ENCODE data around the gene SYPL2. TPM values are rescaled to one million over a fixed set of nuclear protein-coding genes. Genes with fewer than 3 reads are reported as not detected.

Gene SYPL2
- total RNA-seq, 1 donor: not detected

DNA sequence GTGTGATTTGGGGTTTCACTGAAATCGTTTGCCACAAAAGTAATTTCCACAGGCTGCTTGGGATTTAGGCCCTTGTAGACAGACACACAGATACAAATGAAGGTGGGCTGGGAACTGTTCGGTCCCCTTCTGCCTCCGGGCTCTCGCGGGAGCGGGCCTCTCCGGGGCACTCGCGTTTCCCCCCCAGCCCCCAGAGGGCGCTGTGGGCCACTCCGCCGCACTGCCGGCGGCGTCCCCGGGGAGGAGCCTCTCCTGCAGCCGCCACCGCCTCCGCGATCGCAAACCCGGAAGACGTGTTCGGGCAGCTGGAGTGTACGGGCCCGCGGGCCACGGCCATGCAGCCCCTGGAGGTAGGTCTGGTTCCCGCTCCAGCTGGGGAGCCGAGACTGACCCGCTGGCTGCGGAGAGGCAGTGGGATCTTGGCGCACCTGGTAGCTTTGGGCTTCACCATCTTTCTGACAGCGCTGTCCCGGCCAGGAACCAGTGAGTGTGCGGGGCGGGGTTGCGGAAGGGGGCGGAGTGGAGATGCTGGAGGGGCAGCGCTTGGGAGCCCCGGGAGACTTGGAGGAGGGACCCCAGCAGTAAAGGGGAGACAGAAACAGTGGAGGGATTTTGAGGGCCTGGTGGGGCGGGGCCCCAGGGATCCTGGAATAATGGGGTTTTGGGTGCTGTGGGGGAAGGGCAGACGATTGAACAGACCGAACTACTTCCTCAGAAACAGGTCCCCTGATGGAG, 27.6 kb downstream of the SYPL2 start, which contains the start of gene CYB561D1:
TSS of gene CYB561D1 (plus strand) at position 290 of the 735 bp plus-strand sequence. CDS start at position 336, 46 bp downstream.
- Histone ChIP-seq H3K9me3 (ENCODE audit: low read depth, low read length) (no peaks in the 10 kb centered on the region), H3K4me3 (ENCODE audit: low read length) (peak within 1 kb of the TSS; percentile 90), H3K27me3 (ENCODE audit: insufficient read depth, low read length) (no peaks in the 10 kb centered on the region), H3K4me1 (ENCODE audit: insufficient read depth, low read length) (peaks cover 50% of the 10 kb centered on the region)

DNA sequence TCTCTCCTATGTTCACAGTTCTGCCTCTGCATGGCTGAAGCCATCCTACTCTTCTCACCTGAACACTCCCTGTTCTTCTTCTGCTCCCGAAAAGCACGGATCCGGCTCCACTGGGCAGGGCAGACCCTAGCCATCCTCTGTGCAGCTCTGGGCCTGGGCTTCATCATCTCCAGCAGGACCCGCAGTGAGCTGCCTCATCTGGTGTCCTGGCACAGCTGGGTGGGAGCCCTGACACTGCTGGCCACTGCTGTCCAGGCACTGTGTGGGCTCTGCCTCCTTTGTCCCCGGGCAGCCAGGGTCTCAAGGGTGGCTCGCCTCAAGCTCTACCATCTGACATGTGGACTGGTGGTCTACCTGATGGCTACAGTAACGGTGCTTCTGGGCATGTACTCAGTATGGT, 29.4 kb downstream of the SYPL2 start:
- Histone ChIP-seq H3K27me3 (ENCODE audit: insufficient read depth, low read length) (no peaks in the 10 kb centered on the region), H3K9me3 (ENCODE audit: low read depth, low read length) (no peaks in the 10 kb centered on the region), H3K4me3 (ENCODE audit: low read length) (no peak overlapping the region), H3K4me1 (ENCODE audit: insufficient read depth, low read length) (peaks cover 68% of the 10 kb centered on the region)

DNA sequence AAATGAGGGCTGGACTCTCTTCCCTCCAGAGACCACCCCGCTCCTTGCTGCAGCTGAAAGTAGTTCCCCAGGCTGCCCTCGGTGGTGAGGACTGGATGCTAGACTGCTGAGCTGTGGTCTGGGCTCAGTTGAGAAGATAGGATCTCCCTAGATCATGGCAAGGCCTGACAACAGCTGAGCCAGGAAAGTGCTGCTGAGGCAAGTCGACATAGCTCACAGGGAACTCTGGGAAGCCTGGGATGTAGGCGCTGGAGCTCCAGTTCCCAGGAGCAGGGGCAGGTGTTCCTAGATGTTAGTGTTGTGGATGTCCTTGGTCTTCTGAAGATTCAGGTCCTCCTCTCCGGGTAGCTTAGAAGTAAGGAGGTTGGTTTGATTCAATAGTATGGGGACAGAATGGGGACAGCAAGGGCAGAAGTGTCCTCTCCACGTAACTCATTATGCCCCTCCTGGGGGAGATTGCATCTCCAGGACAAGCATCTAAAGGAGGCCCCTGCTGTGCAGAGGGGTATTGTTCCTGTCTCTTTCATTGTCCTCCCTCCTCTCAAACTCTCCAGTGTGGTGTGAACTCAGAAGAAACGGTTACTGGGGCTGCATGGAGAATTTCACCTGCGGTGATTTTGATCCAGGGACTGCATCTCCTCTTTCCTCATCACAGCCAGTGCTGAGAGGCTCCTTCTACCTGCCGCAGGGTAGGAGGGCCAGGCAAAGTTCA, 31.3 kb downstream of the SYPL2 start:
- no peaks in the 10 kb centered on the region for H3K9me3 ChIP-seq (ENCODE audit: low read depth, low read length)
- H3K4me3 ChIP-seq (ENCODE audit: low read length): no peak overlapping the region
- H3K27me3 ChIP-seq (ENCODE audit: insufficient read depth, low read length): no peaks in the 10 kb centered on the region
- peaks cover 83% of the 10 kb centered on the region for H3K4me1 ChIP-seq (ENCODE audit: insufficient read depth, low read length)

DNA sequence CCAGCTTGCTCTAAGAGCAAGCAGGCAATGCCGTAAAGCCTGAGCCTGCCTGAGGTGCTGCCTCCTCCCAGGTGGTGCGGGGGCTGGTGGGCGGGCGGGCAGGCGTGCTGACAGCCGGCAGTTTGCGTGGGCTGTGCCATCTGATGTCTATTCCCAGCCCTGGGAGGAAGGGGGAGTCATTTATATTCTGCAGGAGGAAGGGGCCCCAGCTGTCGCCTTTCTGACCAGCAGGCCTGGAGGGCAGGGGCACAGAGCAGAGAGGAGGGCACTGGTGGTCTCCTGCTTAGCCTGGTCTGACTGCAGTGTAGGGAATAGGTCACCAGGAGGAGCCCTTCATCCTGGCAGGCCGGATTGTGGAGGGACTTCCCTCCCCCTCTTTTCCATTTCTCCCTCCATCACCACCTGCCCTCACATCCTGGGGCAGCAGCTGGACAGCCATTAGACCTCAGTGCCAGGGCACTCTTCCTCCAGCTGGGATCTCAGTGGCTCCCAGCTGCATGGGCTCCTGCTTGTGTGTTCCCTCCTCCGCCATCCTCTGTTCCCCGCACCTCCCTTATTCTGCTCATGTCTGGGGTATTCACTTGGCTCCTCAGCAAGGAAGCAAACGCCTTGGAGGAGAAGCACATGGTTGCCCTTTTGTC, 31.9 kb downstream of the SYPL2 start:
- no peak overlapping the region for H3K4me3 ChIP-seq (ENCODE audit: low read length)
- no peaks in the 10 kb centered on the region for H3K27me3 ChIP-seq (ENCODE audit: insufficient read depth, low read length)
- H3K9me3 ChIP-seq (ENCODE audit: low read depth, low read length): no peaks in the 10 kb centered on the region
- H3K4me1 ChIP-seq (ENCODE audit: insufficient read depth, low read length): peaks cover 82% of the 10 kb centered on the region

DNA sequence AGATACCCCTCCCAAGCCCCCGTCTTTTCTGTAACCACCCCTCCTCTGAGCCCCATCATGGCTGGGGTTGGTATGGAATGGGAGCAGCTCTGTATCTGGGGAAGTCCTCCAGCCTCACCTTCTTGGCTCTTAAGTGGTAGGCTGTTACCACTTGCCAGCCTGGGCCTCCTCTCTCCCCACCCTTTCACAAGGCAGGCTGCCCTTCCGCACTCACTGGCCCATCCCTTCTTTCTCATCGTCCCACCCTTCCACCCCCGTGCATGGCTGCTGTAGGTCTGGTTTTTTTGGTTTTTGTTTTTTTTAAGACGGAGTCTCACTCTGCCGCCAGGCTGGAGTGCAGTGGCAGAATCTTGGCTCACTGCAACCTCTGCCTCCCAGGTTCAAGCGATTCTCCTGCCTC, 32.7 kb downstream of the SYPL2 start:
- Histone ChIP-seq H3K4me3 (ENCODE audit: low read length) (no peak overlapping the region), H3K27me3 (ENCODE audit: insufficient read depth, low read length) (no peaks in the 10 kb centered on the region), H3K9me3 (ENCODE audit: low read depth, low read length) (no peaks in the 10 kb centered on the region), H3K4me1 (ENCODE audit: insufficient read depth, low read length) (peaks cover 82% of the 10 kb centered on the region)

DNA sequence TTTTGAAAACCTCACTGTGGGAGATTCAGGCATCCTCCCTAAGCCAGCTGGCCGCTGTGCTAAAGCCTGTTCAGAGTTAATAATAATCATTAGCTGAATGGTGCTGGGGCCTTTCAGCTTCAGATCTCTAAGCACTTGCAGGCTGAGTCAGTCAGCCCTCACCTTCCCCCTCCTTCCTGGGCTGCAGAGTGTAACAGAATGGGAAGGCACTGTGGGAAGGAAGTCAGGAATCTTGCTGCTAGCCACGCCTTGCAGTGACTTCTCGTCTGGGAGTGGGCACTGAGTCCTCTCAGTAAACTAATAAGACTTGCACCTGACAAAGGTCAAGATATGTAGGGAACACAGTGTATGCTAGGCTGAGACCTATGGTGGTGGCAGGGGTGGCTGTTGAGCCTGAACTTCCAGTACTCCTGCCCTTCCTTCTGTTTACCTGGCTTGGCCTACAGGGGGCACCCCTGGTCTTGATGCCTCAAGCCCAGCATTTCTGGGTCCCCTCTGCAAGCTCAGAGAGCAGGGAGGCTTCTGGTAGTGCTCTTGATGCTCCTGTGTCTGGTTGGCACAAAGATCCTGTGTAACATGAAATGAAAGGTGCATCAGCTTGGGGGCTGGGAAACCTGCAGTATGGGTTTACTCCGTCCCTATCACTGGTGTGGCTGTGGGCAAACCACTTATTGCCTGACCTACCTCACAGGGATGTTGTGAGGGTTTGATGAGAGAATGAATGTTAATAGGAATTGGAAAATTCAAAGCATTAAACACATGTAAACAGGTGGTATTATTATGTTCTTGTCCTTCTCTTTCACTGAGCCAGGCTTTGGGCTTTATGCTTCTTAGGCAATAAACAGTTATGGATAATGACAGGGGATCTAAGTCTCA, 33.6 kb downstream of the SYPL2 start:
- Histone ChIP-seq H3K4me1 (ENCODE audit: insufficient read depth, low read length) (peaks cover 79% of the 10 kb centered on the region), H3K4me3 (ENCODE audit: low read length) (no peak overlapping the region), H3K27me3 (ENCODE audit: insufficient read depth, low read length) (no peaks in the 10 kb centered on the region), H3K9me3 (ENCODE audit: low read depth, low read length) (no peaks in the 10 kb centered on the region)

DNA sequence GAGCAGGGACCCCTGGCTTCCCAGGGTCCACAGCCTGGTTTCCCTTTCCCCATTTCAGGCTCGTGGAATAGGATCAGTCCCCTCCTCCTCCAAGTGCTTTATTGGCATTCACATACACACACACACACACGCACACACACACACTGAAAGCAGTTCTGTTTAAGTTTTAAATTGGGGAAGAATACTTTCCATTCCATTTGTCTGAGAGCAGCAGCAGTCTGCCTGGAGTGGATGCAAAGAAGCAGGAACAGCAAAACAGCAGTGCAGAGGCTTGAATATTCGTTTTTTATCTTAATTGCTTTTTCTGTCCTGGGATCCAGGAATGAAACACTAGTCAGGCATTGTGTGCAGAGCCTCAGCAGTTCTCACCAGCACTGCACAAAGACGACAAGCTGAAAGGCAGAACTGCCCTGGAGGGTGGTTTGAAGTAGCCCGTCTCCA, 34.6 kb downstream of the SYPL2 start:
- H3K4me1 ChIP-seq (ENCODE audit: insufficient read depth, low read length): peaks cover 70% of the 10 kb centered on the region
- no peaks in the 10 kb centered on the region for H3K27me3 ChIP-seq (ENCODE audit: insufficient read depth, low read length)
- H3K9me3 ChIP-seq (ENCODE audit: low read depth, low read length): no peaks in the 10 kb centered on the region
- no peak overlapping the region for H3K4me3 ChIP-seq (ENCODE audit: low read length)

DNA sequence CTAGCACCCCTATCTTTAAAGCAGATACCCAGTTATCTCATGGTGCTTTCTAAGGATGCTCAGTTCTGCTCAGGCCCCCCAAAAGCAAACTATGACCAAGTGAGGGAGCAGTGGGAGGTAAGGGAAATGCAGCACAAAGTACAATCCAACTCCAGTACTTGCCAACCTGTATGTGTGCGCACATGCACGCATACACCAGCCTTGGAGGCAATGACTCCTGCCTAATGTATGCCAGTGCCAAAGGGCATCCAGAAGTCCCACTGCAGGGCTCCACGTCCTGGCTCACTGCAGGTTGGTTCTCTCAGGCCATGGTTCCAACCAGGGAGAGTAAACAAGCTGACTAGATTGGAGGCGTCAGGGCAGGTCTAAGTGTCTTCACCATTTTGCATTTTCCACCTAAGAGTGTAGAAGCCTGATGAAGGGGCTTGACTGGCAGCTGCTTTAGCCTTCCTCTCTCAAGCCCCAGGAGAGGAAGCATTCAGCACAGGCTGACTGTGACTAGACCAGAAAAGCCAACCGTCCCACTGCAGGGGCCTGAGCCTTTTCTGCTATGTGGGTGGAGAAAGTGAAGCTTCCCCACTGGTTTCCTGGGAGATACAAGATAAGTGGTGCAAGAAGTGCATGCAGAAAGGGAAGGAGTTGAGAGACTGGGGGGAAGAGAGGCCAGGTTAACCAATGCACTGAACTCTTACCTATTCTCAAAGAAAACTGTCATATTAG, 35.5 kb downstream of the SYPL2 start:
- peaks cover 64% of the 10 kb centered on the region for H3K4me1 ChIP-seq (ENCODE audit: insufficient read depth, low read length)
- no peak overlapping the region for H3K4me3 ChIP-seq (ENCODE audit: low read length)
- no peaks in the 10 kb centered on the region for H3K9me3 ChIP-seq (ENCODE audit: low read depth, low read length)

DNA sequence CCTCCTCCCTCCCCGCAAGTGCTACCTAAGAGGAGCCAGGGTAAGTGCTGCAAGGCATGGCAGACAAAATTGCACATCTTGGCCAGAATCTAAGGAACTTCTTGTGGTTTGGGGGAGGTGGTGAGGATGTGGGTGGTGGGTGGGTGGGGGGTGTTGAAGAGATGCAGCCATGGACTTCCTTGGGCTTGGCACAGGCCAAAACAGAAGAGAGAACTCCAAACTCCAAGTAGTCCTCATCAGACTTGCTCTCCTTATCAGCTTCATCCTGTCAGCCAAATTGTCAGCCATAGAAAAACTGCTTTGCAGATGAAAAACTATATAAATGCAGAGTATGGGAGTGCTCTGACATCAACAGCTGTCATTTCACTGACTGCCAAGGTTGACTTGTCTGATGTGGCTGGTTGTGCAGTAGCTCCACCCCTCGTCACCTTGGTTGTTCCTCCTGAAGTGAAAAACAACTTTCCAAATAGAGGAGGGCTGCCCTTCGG, 36.1 kb downstream of the SYPL2 start:
- Histone ChIP-seq H3K4me1 (ENCODE audit: insufficient read depth, low read length) (peaks cover 58% of the 10 kb centered on the region), H3K4me3 (ENCODE audit: low read length) (peak overlapping the region; percentile 28), H3K27me3 (ENCODE audit: insufficient read depth, low read length) (no peaks in the 10 kb centered on the region)

More for the DNA sequence above, 35.5 kb downstream of the SYPL2 start:
- no peaks in the 10 kb centered on the region for H3K27me3 ChIP-seq (ENCODE audit: insufficient read depth, low read length)

DNA sequence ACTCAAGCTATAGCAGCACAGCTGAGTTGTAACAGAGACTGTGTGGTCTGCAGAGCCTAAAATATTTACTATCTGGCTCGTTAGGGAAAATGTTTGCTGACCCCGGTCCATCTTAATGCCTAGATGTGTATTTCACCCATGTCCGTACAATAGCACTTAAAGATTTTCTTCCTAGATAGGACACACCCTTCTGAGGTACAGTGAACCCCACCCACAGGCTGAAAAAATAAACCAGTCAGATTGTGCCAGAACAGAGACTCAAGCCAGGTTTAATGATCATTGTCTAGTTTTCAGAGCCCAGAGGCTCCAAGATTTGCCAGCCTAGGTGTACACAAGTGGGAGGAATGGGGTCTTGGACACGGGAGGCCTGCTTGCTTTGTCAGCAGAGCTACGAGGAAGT, 37.6 kb downstream of the SYPL2 start:
- Histone ChIP-seq H3K4me1 (ENCODE audit: insufficient read depth, low read length) (peaks cover 49% of the 10 kb centered on the region), H3K27me3 (ENCODE audit: insufficient read depth, low read length) (no peaks in the 10 kb centered on the region), H3K4me3 (ENCODE audit: low read length) (no peak overlapping the region), H3K9me3 (ENCODE audit: low read depth, low read length) (no peaks in the 10 kb centered on the region)

More for the DNA sequence above, 36.1 kb downstream of the SYPL2 start:
- H3K9me3 ChIP-seq (ENCODE audit: low read depth, low read length): no peaks in the 10 kb centered on the region

DNA sequence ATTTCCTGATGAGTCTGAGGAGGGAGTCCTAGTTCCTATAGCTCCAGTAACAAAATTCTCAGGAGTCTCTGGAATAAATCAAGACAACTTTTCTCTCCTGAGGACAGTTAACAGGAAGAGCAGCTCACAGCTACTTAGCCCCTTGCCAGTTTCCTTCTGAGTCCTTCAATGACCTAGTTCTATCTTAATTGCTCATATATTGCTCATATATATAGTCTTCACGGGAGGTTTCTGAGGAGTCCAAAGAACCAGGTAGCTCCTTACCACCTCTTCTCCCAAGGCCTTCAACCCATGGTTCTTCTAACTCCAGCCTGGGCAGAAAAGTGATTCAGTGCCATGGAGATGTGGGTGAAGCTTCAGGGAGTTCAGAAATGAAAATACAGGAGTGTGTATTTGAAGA, 38.6 kb downstream of the SYPL2 start:
- H3K4me1 ChIP-seq (ENCODE audit: insufficient read depth, low read length): peaks cover 44% of the 10 kb centered on the region
- no peak overlapping the region for H3K4me3 ChIP-seq (ENCODE audit: low read length)
- no peaks in the 10 kb centered on the region for H3K27me3 ChIP-seq (ENCODE audit: insufficient read depth, low read length)
- no peaks in the 10 kb centered on the region for H3K9me3 ChIP-seq (ENCODE audit: low read depth, low read length)

DNA sequence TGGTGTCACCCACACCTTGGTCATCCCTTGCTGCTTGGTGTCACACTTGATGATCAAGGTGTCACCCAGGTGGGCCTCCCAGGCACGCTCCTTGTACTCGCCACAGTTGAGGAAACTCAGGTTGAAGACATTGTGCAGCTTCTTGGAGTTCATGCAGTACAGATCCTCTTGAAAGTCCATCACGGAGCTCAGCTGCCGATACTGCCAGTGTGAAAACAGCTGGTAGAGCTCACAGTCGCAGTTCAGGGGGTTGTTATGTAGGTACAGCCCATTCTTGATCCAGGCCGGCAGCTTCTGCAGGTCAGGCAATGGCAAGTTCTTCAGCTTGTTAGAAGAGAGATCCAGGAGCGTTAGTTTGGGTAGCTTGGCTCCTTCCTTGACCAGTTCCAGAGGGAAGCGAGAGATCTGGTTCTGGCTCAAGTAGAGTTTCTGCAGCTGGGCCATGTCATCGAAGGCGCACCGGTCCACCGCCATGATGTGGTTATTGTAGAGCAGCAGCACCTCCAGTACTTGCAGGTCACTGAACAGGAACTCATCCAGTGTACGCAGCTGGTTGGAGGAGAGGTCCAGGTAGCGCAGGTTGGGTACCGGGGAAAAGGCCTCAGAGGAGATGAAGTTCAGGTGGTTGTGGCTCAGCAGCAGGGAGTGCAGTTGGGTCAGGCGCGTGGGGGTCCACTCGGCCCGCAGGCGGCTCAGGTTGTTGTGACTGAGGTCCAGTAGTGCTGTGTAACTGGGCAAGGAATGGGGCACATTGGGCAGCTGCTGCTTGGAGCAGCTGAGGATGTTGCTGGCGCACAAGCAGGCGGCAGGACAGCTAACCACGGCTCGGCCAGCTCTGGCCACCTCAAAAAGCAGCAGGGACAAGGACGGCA, 41.9 kb downstream of the SYPL2 start:
- no peaks in the 10 kb centered on the region for H3K27me3 ChIP-seq (ENCODE audit: insufficient read depth, low read length)
- no peaks in the 10 kb centered on the region for H3K9me3 ChIP-seq (ENCODE audit: low read depth, low read length)
- peaks cover 27% of the 10 kb centered on the region for H3K4me1 ChIP-seq (ENCODE audit: insufficient read depth, low read length)
- H3K4me3 ChIP-seq (ENCODE audit: low read length): no peak overlapping the region

DNA sequence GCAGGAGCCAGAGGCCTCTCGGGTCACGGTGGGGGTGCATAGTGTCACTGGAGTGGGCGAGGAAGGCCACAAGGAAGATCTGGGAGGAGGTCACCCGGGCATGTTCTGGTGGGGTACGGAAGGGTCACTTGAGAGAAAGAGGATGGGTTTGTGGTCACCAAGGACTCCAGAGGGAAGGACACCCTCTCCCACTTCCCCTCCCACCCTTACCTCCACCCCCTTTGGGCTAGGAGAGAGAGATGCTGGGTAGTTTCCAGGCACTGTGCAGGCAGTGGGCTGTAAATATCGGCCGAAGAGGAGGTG, 42.5 kb downstream of the SYPL2 start:
- Histone ChIP-seq H3K27me3 (ENCODE audit: insufficient read depth, low read length) (no peaks in the 10 kb centered on the region), H3K4me1 (ENCODE audit: insufficient read depth, low read length) (peaks cover 25% of the 10 kb centered on the region), H3K4me3 (ENCODE audit: low read length) (peak overlapping the region; percentile 50), H3K9me3 (ENCODE audit: low read depth, low read length) (no peaks in the 10 kb centered on the region)
